H1 (cell line): Measurements from ENCODE around the gene SNX7. TPM values are rescaled to one million over a fixed set of nuclear protein-coding genes. Genes with fewer than 3 reads are reported as not detected.

Experiments
- CTCF ChIA-PET: fragments of 300-600 bp; sonication (Branson Sonifier 250); formaldehyde crosslinking; loops from one replicate; lab custom pipeline; 2021; ENCODE audit not compliant: partially characterized antibody; lab: Charles Lee
- POLR2A ChIA-PET: fragments of 300-600 bp; sonication (Branson Sonifier 250); formaldehyde crosslinking; loops from one replicate; lab custom pipeline; 2021; ENCODE audit warnings: inconsistent platforms; ENCODE audit not compliant: partially characterized antibody; lab: Charles Lee
- DNase-seq, 2 experiments: peaks; one replicate each; pipeline versions ENCODE4 v3.0.0 to v3.0.0-alpha.2; 2010 to 2022; ENCODE audit warnings: low spot score in 2 of 2, low read depth in 1 of 2, mixed read lengths in 1 of 2
- FAIRE-seq: peaks from 2 replicates; lab custom pipeline; 2011; peaks lifted over from hg19 to GRCh38; lab: Jason Lieb, UNC
- H2AFZ ChIP-seq: 2 replicates; pipeline ENCODE4 v1.8.1; 2012; ENCODE audit warnings: low read length, inconsistent platforms
- H2AK5ac ChIP-seq: 2 replicates; pipeline ENCODE4 v1.6.1; 2013; ENCODE audit warnings: low read depth, low read length
- H2BK120ac ChIP-seq: replicated peaks from 2 replicates; pipeline ENCODE3; 2013; ENCODE audit warnings: low read depth, low read length, inconsistent platforms
- H2BK12ac ChIP-seq: 2 replicates; pipeline ENCODE4 v1.6.1; 2013; ENCODE audit warnings: low read depth, low read length
- H2BK15ac ChIP-seq: 2 replicates; pipeline ENCODE4 v1.6.1; 2013; ENCODE audit warnings: low read length
- H2BK20ac ChIP-seq: 2 replicates; pipeline ENCODE4 v1.6.1; 2013; ENCODE audit warnings: low read length
- H2BK5ac ChIP-seq: 2 replicates; pipeline ENCODE4 v1.6.1; 2013; ENCODE audit warnings: low read depth, low read length
- H3K14ac ChIP-seq: 2 replicates; pipeline ENCODE4 v1.6.1; 2013; ENCODE audit warnings: inconsistent platforms; ENCODE audit not compliant: insufficient read length
- H3K18ac ChIP-seq: 2 replicates; pipeline ENCODE4 v1.6.1; 2013; ENCODE audit warnings: low read length; ENCODE audit errors: extremely low read depth
- H3K23ac ChIP-seq: 2 replicates; pipeline ENCODE4 v1.6.1; 2013; ENCODE audit warnings: inconsistent platforms; ENCODE audit not compliant: insufficient read length
- H3K23me2 ChIP-seq: 2 replicates; pipeline ENCODE4 v1.6.1; 2013; ENCODE audit warnings: low read depth, low read length
- H3K27ac ChIP-seq: 2 replicates; pipeline ENCODE4 v1.6.1; 2011; ENCODE audit warnings: low read depth, low read length, inconsistent platforms
- H3K27me3 ChIP-seq, 4 experiments: replicated peaks in 1 of 4; 1 replicate in 1 of 4; 2 replicates in 3 of 4; pipeline versions ENCODE4 v1.6.1 to v1.8.1; 2011 to 2013; ENCODE audit warnings: low read length in 3 of 4, mild to moderate bottlenecking in 3 of 4, inconsistent platforms in 2 of 4, mixed read lengths in 2 of 4, moderate library complexity in 1 of 4; ENCODE audit not compliant: control insufficient read depth in 3 of 4, insufficient read depth in 3 of 4; ENCODE audit errors: extremely low read depth in 1 of 4
- H3K36me3 ChIP-seq, 4 experiments: 2 replicates each; pipeline versions ENCODE4 v1.6.1 to v1.8.1; 2011 to 2013; ENCODE audit warnings: mild to moderate bottlenecking in 4 of 4, low read length in 3 of 4, moderate library complexity in 2 of 4, control low read depth in 1 of 4, inconsistent platforms in 1 of 4; ENCODE audit not compliant: insufficient read depth in 4 of 4, control insufficient read depth in 2 of 4
- H3K4ac ChIP-seq: replicated peaks from 2 replicates; pipeline ENCODE3; 2013; ENCODE audit warnings: low read length, low read depth, mixed read lengths, inconsistent platforms; ENCODE audit not compliant: insufficient read length
- H3K4me1 ChIP-seq, 4 experiments: replicated peaks in 1 of 4; 1 replicate in 1 of 4; 2 replicates in 3 of 4; pipeline versions ENCODE4 v1.6.1 to v1.8.1; 2011 to 2013; ENCODE audit warnings: low read length in 3 of 4, inconsistent platforms in 2 of 4, mixed read lengths in 1 of 4; ENCODE audit not compliant: insufficient read depth in 4 of 4, control insufficient read depth in 3 of 4
- H3K4me2 ChIP-seq, 2 experiments: 2 replicates each; pipeline versions ENCODE4 v1.6.1 to v1.8.1; 2011 to 2013; ENCODE audit warnings: low read depth in 2 of 2, low read length in 2 of 2, control low read depth in 1 of 2, inconsistent platforms in 1 of 2, mild to moderate bottlenecking in 1 of 2; ENCODE audit not compliant: insufficient read depth in 1 of 2
- H3K4me3 ChIP-seq, 4 experiments: fragments of 200-600, 300-600 bp in 1 of 4; sonication (generic), shearing (Covaris generic), sonication (Bioruptor Twin) in 1 of 4; 2 replicates each; pipeline versions ENCODE4 v1.5.1 to v1.8.1; 2011 to 2016; ENCODE audit warnings: low read length in 4 of 4, low read depth in 3 of 4, control low read depth in 2 of 4, inconsistent platforms in 2 of 4, mild to moderate bottlenecking in 2 of 4, mixed read lengths in 1 of 4, moderate library complexity in 1 of 4; ENCODE audit not compliant: insufficient read depth in 2 of 4; ENCODE audit errors: extremely low read depth in 1 of 4
- H3K56ac ChIP-seq: replicated peaks from 2 replicates; pipeline ENCODE3; 2013; ENCODE audit warnings: low read depth, mild to moderate bottlenecking, mixed read lengths, low read length, inconsistent platforms; ENCODE audit not compliant: insufficient read length
- H3K79me1 ChIP-seq: 2 replicates; pipeline ENCODE4 v1.6.1; 2013; ENCODE audit warnings: low read depth, low read length, control low read depth
- H3K79me2 ChIP-seq, 2 experiments: 2 replicates each; pipeline versions ENCODE4 v1.6.1 to v1.8.1; 2012 to 2013; ENCODE audit warnings: low read length in 2 of 2, mild to moderate bottlenecking in 2 of 2, inconsistent platforms in 1 of 2; ENCODE audit not compliant: insufficient read depth in 2 of 2, control insufficient read depth in 1 of 2
- H3K9ac ChIP-seq, 4 experiments: replicated peaks in 1 of 4; 1 replicate in 1 of 4; 2 replicates in 3 of 4; pipeline versions ENCODE4 v1.6.1 to v1.8.1; 2011 to 2013; ENCODE audit warnings: low read depth in 3 of 4, low read length in 3 of 4, control low read depth in 2 of 4, mild to moderate bottlenecking in 2 of 4, moderate library complexity in 2 of 4, inconsistent platforms in 1 of 4; ENCODE audit errors: extremely low read depth in 1 of 4
- H3K9me3 ChIP-seq, 2 experiments: 2 replicates each; pipeline versions ENCODE4 v1.6.1 to v1.8.1; 2012 to 2013; ENCODE audit warnings: mild to moderate bottlenecking in 2 of 2, moderate library complexity in 2 of 2, control low read depth in 1 of 2, inconsistent platforms in 1 of 2, low read depth in 1 of 2, low read length in 1 of 2, mixed read lengths in 1 of 2; ENCODE audit not compliant: insufficient read depth in 2 of 2
- H4K20me1 ChIP-seq, 2 experiments: replicated peaks in 1 of 2; 2 replicates each; pipeline versions ENCODE3 to v1.8.1; 2011 to 2013; ENCODE audit warnings: inconsistent platforms in 2 of 2, low read length in 2 of 2, mild to moderate bottlenecking in 1 of 2; ENCODE audit not compliant: insufficient read depth in 2 of 2, control insufficient read depth in 1 of 2
- H4K5ac ChIP-seq: 2 replicates; pipeline ENCODE4 v1.6.1; 2013; ENCODE audit warnings: low read length, low read depth, mixed read lengths, inconsistent platforms; ENCODE audit not compliant: insufficient read length
- H4K8ac ChIP-seq: 2 replicates; pipeline ENCODE4 v1.8.0; 2013; ENCODE audit warnings: mild to moderate bottlenecking, moderate library complexity, low read length, inconsistent platforms; ENCODE audit not compliant: insufficient read depth; ENCODE audit errors: extremely low read depth
- H4K91ac ChIP-seq: replicated peaks from 2 replicates; pipeline ENCODE3; 2013; ENCODE audit warnings: low read length, mixed read lengths, inconsistent platforms; ENCODE audit not compliant: insufficient read length
- CBX5 ChIP-seq: fragments of 300-800, 300-1000 bp; sonication (generic); IDR thresholded peaks from 2 replicates; pipeline ENCODE4 v1.7.1; 2016; ENCODE audit warnings: antibody characterized with exemption, low read length, low read depth
- CHD2 ChIP-seq: IDR thresholded peaks from 2 replicates; pipeline ENCODE4 v1.6.1; 2012; ENCODE audit warnings: low read length, improper control_type of control experiment
- KDM4A ChIP-seq: IDR thresholded peaks from one replicate; pipeline ENCODE4 v1.7.1; 2012; ENCODE audit warnings: low read depth, mild to moderate bottlenecking, moderate library complexity, low read length, inconsistent platforms; ENCODE audit not compliant: severe bottlenecking
- POU5F1 ChIP-seq: IDR thresholded peaks from 2 replicates; pipeline ENCODE4 v1.6.1; 2011; ENCODE audit warnings: low read depth, mild to moderate bottlenecking, low read length, moderate library complexity
- WGBS, 2 experiments: shearing (Covaris generic) in 1 of 2; methylation state at CpG; one replicate each; pipeline versions ENCODE4 v1.1.6 to v1.1.7; 2013 to 2015; ENCODE audit warnings: low lambda C conversion rate in 2 of 2, mixed read lengths in 2 of 2, inconsistent platforms in 1 of 2, low coverage in 1 of 2, missing lambda C conversion rate in 1 of 2; ENCODE audit not compliant: insufficient replicate concordance in 2 of 2, insufficient coverage in 1 of 2, insufficient read length in 1 of 2; ENCODE audit errors: extremely low coverage in 1 of 2, missing lambda C conversion rate in 1 of 2; 5-methylcytosine and 5-hydroxymethylcytosine counted together
- polyA plus RNA-seq, 7 experiments: library from polyadenylated mRNA; depleted of rRNA in 3 of 7; stranded (reverse) in 5 of 7; unstranded in 2 of 7; fragments of >200 nt in 5 of 7; fragments of 200-250 nt in 2 of 7; gene quantifications; 1 replicate in 5 of 7; 2 replicates in 1 of 7; 4 replicates in 1 of 7; pipeline versions ENCODE4 v1.2.1 to v1.2.3, GENCODE V29; 2011 to 2013; ENCODE audit warnings: missing spikeins in 2 of 7, mixed read lengths in 2 of 7
- total RNA-seq: library from RNA; stranded (reverse); fragmentation: NEBNext Ultra II Directional; extraction: Animal tissue kit (Norgen Biotek cat#: 25700); gene quantifications from 2 replicates; pipeline ENCODE4 v1.2.1, GENCODE V29; 2021

The SNX7 gene
- total and polyA plus RNA-seq, 2 of the 8 experiments (the other 6 are each of a cell fraction or from before 2014, with no cell fraction given): 9.2 to 23.8 TPM

DNA sequence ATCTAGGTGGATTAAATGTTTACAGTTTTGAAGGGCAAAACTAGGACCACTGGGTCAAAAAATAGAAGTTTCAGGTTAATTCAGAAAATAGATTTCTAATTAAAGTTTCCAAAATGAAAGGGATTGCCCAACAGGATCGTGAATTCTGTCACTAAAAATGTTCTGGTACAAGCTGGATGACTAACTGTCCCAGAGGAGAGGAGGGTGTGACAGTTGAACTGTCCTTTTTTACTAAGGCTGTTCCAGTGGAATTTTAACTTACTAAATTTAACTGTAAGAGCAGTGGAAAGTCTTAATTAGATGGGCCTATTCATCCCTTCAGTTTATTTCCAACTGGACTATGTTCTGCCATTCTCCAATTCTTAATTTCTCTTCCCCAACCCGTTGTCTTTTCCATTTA, 7.2 kb downstream of the SNX7 start:
- Histone ChIP-seq H3K4me3 (no peak overlapping the region), H2BK12ac (no peak overlapping the region), H3K23me2 (no peaks in the 10 kb centered on the region), H3K9ac (no peak overlapping the region), H4K8ac (no peak overlapping the region), H2AFZ (no peak overlapping the region), H2AK5ac (no peak overlapping the region), H4K5ac (no peak overlapping the region), H2BK120ac (no peak overlapping the region), H3K27ac (no peak overlapping the region), H3K27me3 (no peaks in the 10 kb centered on the region), H3K36me3 (no peaks in the 10 kb centered on the region), H3K56ac (no peak overlapping the region), H3K79me1 (peaks cover 3% of the 10 kb centered on the region), H3K4me2 (no peak overlapping the region), H2BK5ac (no peak overlapping the region), H3K18ac (no peak overlapping the region), H3K79me2 (peaks cover 0 to 8% of the 10 kb centered on the region in 2 experiments; a peak in 2 of 4 replicates), H2BK20ac (no peak overlapping the region), H3K9me3 (no peaks in the 10 kb centered on the region), H4K20me1 (no peaks in the 10 kb centered on the region), H3K4ac (no peak overlapping the region)
- no peak for FAIRE-seq
- ChIA-PET CTCF (no interaction called here), POLR2A (no interaction called here)
- WGBS, 2 experiments: 92% methylated on average over 2 of the region's 2 CpGs; no CpG with 5 or more reads in 1 of the 2 experiments
- TF ChIP-seq KDM4A (no peak), CBX5 (no peak), POU5F1 (no peak), CHD2 (no peak)
- TF ChIP-seq, all 59 proteins: peak for 0
- DNase-seq: no peak
- Histone ChIP-seq H3K14ac (no peak overlapping the region), H2BK15ac (no peak overlapping the region), H4K91ac (no peak overlapping the region), H3K23ac (no peak overlapping the region), H3K4me1 (no peaks in the 10 kb centered on the region)
